Keratinocyte (primary cell): ENCODE results near the gene ENDOU. TPM values are rescaled to one million over a fixed set of nuclear protein-coding genes. Genes with fewer than 3 reads are reported as not detected.

Experiments used
- DNase-seq: peaks from one replicate; pipeline ENCODE4 v3.0.0-alpha.2; 2011; ENCODE audit warnings: low read depth, missing footprints, low spot score
- FAIRE-seq: peaks from 2 replicates; lab custom pipeline; 2011; peaks lifted over from hg19 to GRCh38; lab: Jason Lieb, UNC
- H2AFZ ChIP-seq: 2 replicates; pipeline ENCODE4 v1.6.0; 2012; ENCODE audit warnings: low read length, control low read depth, inconsistent platforms; ENCODE audit not compliant: control insufficient read depth
- H3K27ac ChIP-seq: 2 replicates; pipeline ENCODE4 v1.5.1; 2011; ENCODE audit warnings: low read length; ENCODE audit not compliant: control insufficient read depth, insufficient read depth
- H3K27me3 ChIP-seq: 3 replicates; pipeline ENCODE4 v1.6.0; 2011; ENCODE audit warnings: low read length; ENCODE audit not compliant: control insufficient read depth, insufficient read depth; ENCODE audit errors: extremely low read depth
- H3K36me3 ChIP-seq, 2 experiments: 2 replicates in 1 of 2; 3 replicates in 1 of 2; pipeline ENCODE4 v1.5.1; 2011; ENCODE audit warnings: low read length in 2 of 2, mild to moderate bottlenecking in 1 of 2; ENCODE audit not compliant: control insufficient read depth in 2 of 2, insufficient read depth in 2 of 2; ENCODE audit errors: extremely low read depth in 1 of 2
- H3K4me1 ChIP-seq: 3 replicates; pipeline ENCODE4 v1.5.1; 2011; ENCODE audit warnings: low read length; ENCODE audit not compliant: control insufficient read depth, insufficient read depth; ENCODE audit errors: extremely low read depth
- H3K4me2 ChIP-seq: 3 replicates; pipeline ENCODE4 v1.6.0; 2011; ENCODE audit warnings: low read depth, low read length; ENCODE audit not compliant: control insufficient read depth, insufficient read depth; ENCODE audit errors: extremely low read depth
- H3K4me3 ChIP-seq, 3 experiments: fragments of 200-600 bp in 1 of 3; sonication (generic) in 1 of 3; 2 replicates in 2 of 3; 3 replicates in 1 of 3; pipeline ENCODE4 v1.5.1; 2011 to 2016; ENCODE audit warnings: low read length in 3 of 3, mild to moderate bottlenecking in 3 of 3, control low read depth in 2 of 3, inconsistent platforms in 1 of 3, low read depth in 1 of 3, mixed read lengths in 1 of 3, mixed run types in 1 of 3, moderate library complexity in 1 of 3; ENCODE audit not compliant: control insufficient read depth in 2 of 3, insufficient read depth in 2 of 3; ENCODE audit errors: extremely low read depth in 1 of 3
- H3K79me2 ChIP-seq: 2 replicates; pipeline ENCODE4 v1.6.0; 2012; ENCODE audit warnings: low read length; ENCODE audit not compliant: control insufficient read depth, insufficient read depth
- H3K9ac ChIP-seq: 3 replicates; pipeline ENCODE4 v1.6.0; 2011; ENCODE audit warnings: low read length; ENCODE audit not compliant: control insufficient read depth, insufficient read depth; ENCODE audit errors: extremely low read depth
- H3K9me1 ChIP-seq: 3 replicates; pipeline ENCODE4 v1.6.0; 2011; ENCODE audit warnings: low read length; ENCODE audit not compliant: control insufficient read depth, insufficient read depth; ENCODE audit errors: extremely low read depth
- H3K9me3 ChIP-seq: 2 replicates; pipeline ENCODE4 v1.5.1; 2012; ENCODE audit warnings: low read depth, low read length; ENCODE audit not compliant: control insufficient read depth
- H4K20me1 ChIP-seq: 3 replicates; pipeline ENCODE4 v1.6.0; 2011; ENCODE audit warnings: low read length; ENCODE audit not compliant: control insufficient read depth, insufficient read depth; ENCODE audit errors: extremely low read depth
- EZH2 ChIP-seq: IDR thresholded peaks from one replicate; pipeline ENCODE4 v1.6.1; 2012; ENCODE audit warnings: inconsistent platforms, mild to moderate bottlenecking, low read length, moderate library complexity
- dilution Hi-C: fragments of 300-500 bp; cut with MboI; formaldehyde crosslinking; loops from one replicate; pipeline ENCODE4 v1.7.0; 2020; ENCODE audit warnings: low sequenced_read_pairs; ENCODE audit not compliant: extremely low pct_ligation_motif_present
- polyA plus RNA-seq, 5 experiments: library from polyadenylated mRNA; depleted of rRNA in 3 of 5; stranded (reverse) in 3 of 5; stranded (forward) in 1 of 5; unstranded in 1 of 5; fragments of >200 nt; gene quantifications; 1 replicate in 1 of 5; 2 replicates in 3 of 5; 3 replicates in 1 of 5; pipeline versions ENCODE4 v1.2.1 to v1.2.3, GENCODE V29; 2011 to 2012; ENCODE audit warnings: missing spikeins in 2 of 5, low read depth in 1 of 5, low replicate concordance in 1 of 5
- TF ChIP-seq, protein P1 (sequence below), 3 experiments: IDR thresholded peaks in 1 of 3; conservative IDR thresholded peaks in 1 of 3; optimal IDR thresholded peaks in 1 of 3; 2 replicates in 2 of 3; 3 replicates in 1 of 3; pipeline versions ENCODE3 to v1.5.1; 2011; ENCODE audit warnings: low read length in 3 of 3, mild to moderate bottlenecking in 3 of 3, moderate library complexity in 2 of 3, control low read depth in 1 of 3, inconsistent platforms in 1 of 3; ENCODE audit not compliant: insufficient read depth in 2 of 3; ENCODE audit errors: extremely low read depth in 1 of 3

The ENDOU gene
- polyA plus RNA-seq, 1 donor (not counting 4 experiments of a cell fraction or from before 2014, with no cell fraction given), result 0.33 TPM

DNA sequence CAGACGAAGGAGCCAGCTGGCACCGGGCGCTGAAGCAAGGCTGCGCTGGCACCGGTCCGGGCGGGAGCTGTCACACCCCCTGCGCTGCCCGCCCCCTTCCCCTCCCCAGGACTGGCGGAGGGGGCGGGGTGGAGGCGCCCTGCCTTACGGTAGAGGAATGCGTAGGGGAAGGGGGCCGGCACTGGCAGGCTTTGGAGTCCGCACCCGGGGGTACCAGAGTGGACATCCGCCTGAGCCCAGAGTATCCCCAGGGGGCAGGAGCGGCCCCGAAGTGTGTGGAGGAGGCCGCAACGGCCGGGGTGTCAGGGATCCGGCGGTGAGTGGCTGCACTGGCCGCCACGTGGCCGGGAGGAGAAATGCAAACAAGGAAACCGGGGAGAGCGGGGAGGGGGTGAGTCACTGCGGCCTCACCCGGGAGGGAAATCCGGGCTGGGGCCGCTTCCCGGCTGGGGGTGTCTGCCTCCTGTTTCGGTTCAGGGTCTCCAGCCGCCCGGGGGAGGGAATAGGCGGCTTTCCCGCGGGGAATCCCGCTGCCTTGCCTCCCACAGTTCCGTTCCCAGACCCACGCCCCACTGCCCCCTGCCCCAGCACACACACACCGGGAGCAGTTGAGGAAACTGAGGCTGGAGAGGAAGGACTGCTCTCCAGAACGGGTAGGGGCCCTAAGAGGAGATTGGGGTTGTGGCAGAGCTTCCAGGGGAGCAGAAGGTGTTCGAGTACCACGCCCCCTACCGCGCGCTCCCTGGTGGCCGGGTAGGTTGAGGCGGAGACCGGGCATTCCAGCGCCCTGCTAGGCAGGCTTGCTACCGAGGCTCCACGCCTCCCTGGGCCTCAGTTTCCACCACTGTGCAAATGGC lies 33.8 kb upstream of the ENDOU start, which contains the start of gene RAPGEF3:
RAPGEF3 (minus strand) TSS at position 47 of the 857 bp plus-strand sequence. CDS start 324 bp downstream, outside the sequence.
- Histone ChIP-seq H3K27me3 (no peaks in the 10 kb centered on the region), H3K9me1 (no peaks in the 10 kb centered on the region), H3K4me1 (peaks cover 57% of the 10 kb centered on the region), H4K20me1 (no peaks in the 10 kb centered on the region), H3K4me3 (peak within 1 kb of the TSS; percentile 48 to 69 (median 64)), H3K9me3 (no peaks in the 10 kb centered on the region), H3K79me2 (no peaks in the 10 kb centered on the region), H3K9ac (peak within 1 kb of the TSS; percentile 83), H3K4me2 (peak within 1 kb of the TSS; percentile 86), H2AFZ (peak within 1 kb of the TSS; percentile 77), H3K27ac (peak within 1 kb of the TSS; percentile 85), H3K36me3 (no peaks in the 10 kb centered on the region)
- DNase-seq, result no peak
- TF ChIP-seq, protein P1, sequence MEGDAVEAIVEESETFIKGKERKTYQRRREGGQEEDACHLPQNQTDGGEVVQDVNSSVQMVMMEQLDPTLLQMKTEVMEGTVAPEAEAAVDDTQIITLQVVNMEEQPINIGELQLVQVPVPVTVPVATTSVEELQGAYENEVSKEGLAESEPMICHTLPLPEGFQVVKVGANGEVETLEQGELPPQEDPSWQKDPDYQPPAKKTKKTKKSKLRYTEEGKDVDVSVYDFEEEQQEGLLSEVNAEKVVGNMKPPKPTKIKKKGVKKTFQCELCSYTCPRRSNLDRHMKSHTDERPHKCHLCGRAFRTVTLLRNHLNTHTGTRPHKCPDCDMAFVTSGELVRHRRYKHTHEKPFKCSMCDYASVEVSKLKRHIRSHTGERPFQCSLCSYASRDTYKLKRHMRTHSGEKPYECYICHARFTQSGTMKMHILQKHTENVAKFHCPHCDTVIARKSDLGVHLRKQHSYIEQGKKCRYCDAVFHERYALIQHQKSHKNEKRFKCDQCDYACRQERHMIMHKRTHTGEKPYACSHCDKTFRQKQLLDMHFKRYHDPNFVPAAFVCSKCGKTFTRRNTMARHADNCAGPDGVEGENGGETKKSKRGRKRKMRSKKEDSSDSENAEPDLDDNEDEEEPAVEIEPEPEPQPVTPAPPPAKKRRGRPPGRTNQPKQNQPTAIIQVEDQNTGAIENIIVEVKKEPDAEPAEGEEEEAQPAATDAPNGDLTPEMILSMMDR (optimal IDR thresholded peaks at IDR 0.05 in 1 of 3, IDR thresholded peaks at IDR 0.05 in 1 of 3, conservative IDR thresholded peaks at IDR 0.05 in 1 of 3; ENCODE audit: extremely low read depth in 1 of 3, insufficient read depth in 2 of 3, low read length in 3 of 3), result peak in 2 of 3 experiments; percentile 47 to 79
- TF ChIP-seq EZH2, result no peak
- dilution Hi-C loops, result no loop called here
- no peak for FAIRE-seq

DNA sequence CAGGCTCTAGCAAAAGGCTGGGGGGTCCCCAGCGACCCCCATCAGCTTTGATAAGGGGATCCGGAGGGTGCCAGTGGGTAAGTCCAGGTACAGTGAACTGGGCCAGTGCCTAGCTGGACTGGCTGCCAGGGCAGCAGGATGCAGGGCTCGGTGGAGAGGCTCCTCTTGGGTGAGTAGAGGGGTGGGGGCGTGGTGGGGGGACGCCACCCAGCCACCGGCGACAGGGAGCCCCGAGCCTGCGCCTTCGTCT lies 33.2 kb upstream of the ENDOU start:
- dilution Hi-C loops, result no loop called here
- Histone ChIP-seq H4K20me1 (no peaks in the 10 kb centered on the region), H3K79me2 (no peaks in the 10 kb centered on the region), H2AFZ (no peak overlapping the region), H3K4me1 (peaks cover 57% of the 10 kb centered on the region), H3K27me3 (no peaks in the 10 kb centered on the region), H3K9me1 (no peaks in the 10 kb centered on the region), H3K4me2 (peak overlapping the region; percentile 86), H3K36me3 (no peaks in the 10 kb centered on the region), H3K27ac (peak overlapping the region; percentile 85), H3K4me3 (peak overlapping the region; percentile 48 to 69 (median 64)), H3K9ac (peak overlapping the region; percentile 83), H3K9me3 (no peaks in the 10 kb centered on the region)
- FAIRE-seq (no peak), DNase-seq (no peak)
- TF ChIP-seq, protein P1 (optimal IDR thresholded peaks at IDR 0.05 in 1 of 3, IDR thresholded peaks at IDR 0.05 in 1 of 3, conservative IDR thresholded peaks at IDR 0.05 in 1 of 3; ENCODE audit: extremely low read depth in 1 of 3, insufficient read depth in 2 of 3, low read length in 3 of 3), result no peak
- TF ChIP-seq EZH2, result no peak
